HG02759 (cell line): Measurements from ENCODE around the gene CHST9.
"Not testable (repeated sequence)": the region's sequence is repeated elsewhere in the genome, so short reads cannot be mapped to it uniquely, and the experiment has no call there.

Experiments used
- ATAC-seq: cut with Tn5 transposase; IDR thresholded peaks from one replicate; pipeline ENCODE4 v1.9.1; 2021; ENCODE audit warnings: mild to moderate bottlenecking, moderate library complexity; ENCODE audit not compliant: unreplicated experiment

CHST9 gene

GRCh38 chr18:27185025-27185763, at the start of gene CHST9:
Gene CHST9, minus strand, starts transcription at chr18:27185308. Its CDS starts 42,499 bp downstream, at chr18:27142809.
- no peak for ATAC-seq

GRCh38 chr18:27232355-27232754, 47.2 kb upstream of the CHST9 start:
- not testable (repeated sequence) for ATAC-seq

GRCh38 chr18:27231671-27232070, 46.6 kb upstream of the CHST9 start:
- ATAC-seq = not testable (repeated sequence)

- ATAC-seq = not testable (repeated sequence)
Measured at GRCh38 chr18:27231221-27231620, 46.1 kb upstream of the CHST9 start.

GRCh38 chr18:27227721-27228120, 42.6 kb upstream of the CHST9 start:
- no peak for ATAC-seq

- no peak for ATAC-seq
Measured at GRCh38 chr18:27226556-27227075, 41.5 kb upstream of the CHST9 start.

- ATAC-seq = no peak
Measured at GRCh38 chr18:27225947-27226481, 40.9 kb upstream of the CHST9 start.

- no peak for ATAC-seq
Measured at GRCh38 chr18:27223526-27224291, 38.6 kb upstream of the CHST9 start.

- ATAC-seq = no peak
Measured at GRCh38 chr18:27214831-27215230, 29.7 kb upstream of the CHST9 start.

- no peak for ATAC-seq
Measured at GRCh38 chr18:27213123-27213717, 28.1 kb upstream of the CHST9 start.

GRCh38 chr18:27211569-27211968, 26.5 kb upstream of the CHST9 start:
- no peak for ATAC-seq

GRCh38 chr18:27206411-27206810, 21.3 kb upstream of the CHST9 start:
- ATAC-seq = no peak

GRCh38 chr18:27202741-27203140, 17.6 kb upstream of the CHST9 start:
- no peak for ATAC-seq

GRCh38 chr18:27198036-27198435, 12.9 kb upstream of the CHST9 start:
- ATAC-seq = no peak

GRCh38 chr18:27188309-27188708, 3.2 kb upstream of the CHST9 start:
- ATAC-seq = no peak

- ATAC-seq = no peak
Measured at GRCh38 chr18:27185897-27186296, 789 bp upstream of the CHST9 start.

- ATAC-seq = no peak
Measured at GRCh38 chr18:27184115-27185024, 738 bp downstream of the CHST9 start.

GRCh38 chr18:27181726-27182125, 3.4 kb downstream of the CHST9 start:
- no peak for ATAC-seq

- no peak for ATAC-seq
Measured at GRCh38 chr18:27178424-27178823, 6.7 kb downstream of the CHST9 start.

GRCh38 chr18:27175914-27176313, 9.2 kb downstream of the CHST9 start:
- ATAC-seq = no peak
